GM06990 (cell line): ENCODE data around the gene KCNS3.

Source experiments
- DNase-seq: peaks from one replicate; pipeline ENCODE4 v3.0.0-alpha.2; 2011; ENCODE audit not compliant: insufficient read length; ENCODE audit errors: extremely low read depth
- H3K27me3 ChIP-seq: replicated peaks from 2 replicates; pipeline ENCODE4 v1.6.0; 2011; ENCODE audit warnings: low read length; ENCODE audit not compliant: control insufficient read depth, insufficient read depth
- H3K36me3 ChIP-seq: 2 replicates; pipeline ENCODE4 v1.5.1; 2011; ENCODE audit warnings: low read length; ENCODE audit not compliant: control insufficient read depth, insufficient read depth
- H3K4me3 ChIP-seq: replicated peaks from 2 replicates; pipeline ENCODE4 v1.5.1; 2011; ENCODE audit warnings: low read depth, mild to moderate bottlenecking, control low read depth, low read length
- TF ChIP-seq, protein P1 (sequence below): IDR thresholded peaks from 2 replicates; pipeline ENCODE4 v1.5.1; 2011; ENCODE audit warnings: low read length, control low read depth, mild to moderate bottlenecking, inconsistent platforms; ENCODE audit not compliant: insufficient read depth, poor library complexity, severe bottlenecking

The KCNS3 gene

DNA sequence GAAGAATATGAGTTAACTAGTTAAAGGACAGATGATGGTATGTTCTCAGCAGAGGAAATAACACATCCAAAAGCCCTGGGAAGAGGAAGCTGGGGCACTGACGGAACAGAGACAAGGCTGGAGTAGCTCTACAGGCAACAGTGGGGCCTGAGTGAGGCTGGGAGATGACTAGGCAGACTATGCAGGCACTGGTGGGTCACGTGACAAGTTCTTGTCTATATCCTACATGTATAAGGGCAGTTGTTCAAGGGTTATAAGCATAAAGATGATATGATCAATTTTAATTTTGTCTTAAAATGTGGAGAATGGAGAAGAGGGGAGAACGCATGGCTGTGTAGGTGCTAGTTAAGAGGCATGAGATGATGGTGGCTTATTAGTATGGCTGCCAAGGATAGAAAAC is 68.6 kb downstream of the KCNS3 start:
- TF ChIP-seq, protein P1, sequence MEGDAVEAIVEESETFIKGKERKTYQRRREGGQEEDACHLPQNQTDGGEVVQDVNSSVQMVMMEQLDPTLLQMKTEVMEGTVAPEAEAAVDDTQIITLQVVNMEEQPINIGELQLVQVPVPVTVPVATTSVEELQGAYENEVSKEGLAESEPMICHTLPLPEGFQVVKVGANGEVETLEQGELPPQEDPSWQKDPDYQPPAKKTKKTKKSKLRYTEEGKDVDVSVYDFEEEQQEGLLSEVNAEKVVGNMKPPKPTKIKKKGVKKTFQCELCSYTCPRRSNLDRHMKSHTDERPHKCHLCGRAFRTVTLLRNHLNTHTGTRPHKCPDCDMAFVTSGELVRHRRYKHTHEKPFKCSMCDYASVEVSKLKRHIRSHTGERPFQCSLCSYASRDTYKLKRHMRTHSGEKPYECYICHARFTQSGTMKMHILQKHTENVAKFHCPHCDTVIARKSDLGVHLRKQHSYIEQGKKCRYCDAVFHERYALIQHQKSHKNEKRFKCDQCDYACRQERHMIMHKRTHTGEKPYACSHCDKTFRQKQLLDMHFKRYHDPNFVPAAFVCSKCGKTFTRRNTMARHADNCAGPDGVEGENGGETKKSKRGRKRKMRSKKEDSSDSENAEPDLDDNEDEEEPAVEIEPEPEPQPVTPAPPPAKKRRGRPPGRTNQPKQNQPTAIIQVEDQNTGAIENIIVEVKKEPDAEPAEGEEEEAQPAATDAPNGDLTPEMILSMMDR = no peak
- no peak for DNase-seq
- Histone ChIP-seq H3K27me3 (no peaks in the 10 kb centered on the region), H3K4me3 (no peak overlapping the region), H3K36me3 (no peaks in the 10 kb centered on the region)

DNA sequence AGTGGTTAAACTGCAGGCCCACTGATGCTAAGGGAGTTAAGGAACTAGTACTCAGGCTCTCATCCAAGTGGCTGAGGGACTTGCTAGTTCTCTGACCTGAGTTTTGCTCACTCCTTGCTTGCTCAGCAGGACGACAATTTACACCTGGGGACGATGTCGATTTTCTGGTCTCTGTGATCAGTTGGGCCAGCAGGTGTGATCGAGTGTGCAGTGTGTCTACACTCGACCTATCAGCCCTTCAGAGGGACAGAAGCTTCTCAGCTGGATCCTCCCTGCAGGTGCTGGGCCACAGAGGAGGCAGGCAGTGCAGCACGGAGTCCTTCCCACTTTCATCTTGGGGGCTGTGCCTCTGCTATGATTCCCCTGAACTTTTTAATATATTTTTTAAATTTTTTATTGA is 71.5 kb downstream of the KCNS3 start:
- Histone ChIP-seq H3K27me3 (no peaks in the 10 kb centered on the region), H3K4me3 (no peak overlapping the region), H3K36me3 (no peaks in the 10 kb centered on the region)
- no peak for DNase-seq
- TF ChIP-seq, protein P1 = no peak

DNA sequence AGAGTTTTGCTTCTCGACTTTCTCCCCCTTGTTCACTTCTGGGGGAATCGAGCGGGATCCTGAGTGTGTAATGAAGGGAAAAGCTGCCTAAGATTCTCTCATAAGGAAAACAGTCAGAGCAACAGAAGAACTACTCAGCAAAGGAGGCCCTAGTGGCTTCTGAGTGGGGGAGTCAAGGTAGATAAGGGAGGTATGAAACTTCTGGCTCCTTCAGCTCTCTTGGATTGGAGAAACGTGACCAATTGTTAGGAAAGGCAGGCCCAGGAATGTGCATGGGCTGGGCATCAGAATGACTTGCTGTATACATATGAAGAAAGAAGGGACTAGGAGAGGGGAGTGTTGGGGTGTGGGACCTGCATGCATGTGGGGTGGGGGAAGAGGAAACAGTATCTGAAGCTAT is 73.1 kb downstream of the KCNS3 start:
- TF ChIP-seq, protein P1 = no peak
- Histone ChIP-seq H3K27me3 (no peaks in the 10 kb centered on the region; the same call in 1 of the 2 replicates), H3K4me3 (no peak overlapping the region), H3K36me3 (no peaks in the 10 kb centered on the region)
- no peak for DNase-seq

DNA sequence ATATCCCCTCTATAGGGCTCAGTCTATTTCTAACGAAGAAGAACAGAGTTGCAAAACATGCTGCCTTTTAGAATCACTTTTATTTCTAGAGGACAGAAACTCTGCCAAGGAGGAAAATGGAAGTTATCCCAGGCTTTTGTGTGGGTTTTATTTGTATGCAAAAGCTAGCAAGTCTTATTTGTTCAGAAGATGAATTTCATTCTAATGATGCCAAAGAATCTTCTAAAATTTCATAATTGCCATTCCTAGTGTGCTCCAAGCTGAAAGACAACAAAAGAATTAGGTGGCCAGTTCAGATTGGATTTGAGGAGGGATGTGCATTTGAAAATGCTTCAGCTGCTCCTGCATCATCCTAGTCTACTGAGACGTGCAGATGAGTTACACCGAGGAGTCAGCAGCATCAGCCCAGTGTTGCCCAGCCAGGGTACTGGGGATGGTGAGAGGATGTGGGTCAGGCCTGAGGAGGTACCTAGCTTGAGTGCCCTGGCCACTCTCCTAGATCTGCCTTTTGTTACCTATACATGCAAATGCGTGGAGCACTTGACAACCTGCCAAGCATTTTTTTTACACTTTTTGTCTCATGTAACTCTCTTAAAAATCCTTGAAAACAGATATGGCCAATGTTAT is 80.1 kb downstream of the KCNS3 start:
- Histone ChIP-seq H3K36me3 (no peaks in the 10 kb centered on the region), H3K4me3 (no peak overlapping the region), H3K27me3 (no peaks in the 10 kb centered on the region; the same call in 1 of the 2 replicates)
- DNase-seq = no peak
- TF ChIP-seq, protein P1 = no peak

DNA sequence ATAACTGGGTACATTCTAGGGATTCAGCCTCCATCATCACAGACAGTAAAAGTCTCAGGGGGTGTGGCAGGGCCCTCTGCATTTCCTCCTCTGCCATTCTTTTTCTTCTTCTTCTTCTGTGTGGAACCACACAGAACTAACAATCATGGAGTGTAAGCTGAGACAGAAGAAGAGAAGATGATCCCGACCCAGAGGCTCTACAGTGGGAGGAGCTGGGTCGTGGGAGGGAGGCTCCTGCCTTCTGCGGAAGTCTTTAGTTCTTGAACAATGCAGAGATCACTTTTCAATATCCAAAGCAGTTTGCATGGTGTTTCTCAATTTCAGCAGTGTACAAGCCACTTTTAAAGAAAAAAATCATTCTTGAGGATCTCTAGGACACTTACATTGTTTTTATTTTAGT is 80.9 kb downstream of the KCNS3 start:
- no peaks in the 10 kb centered on the region for H3K36me3 ChIP-seq
- no peak for DNase-seq
- no peak overlapping the region for H3K4me3 ChIP-seq
- H3K27me3 ChIP-seq = no peaks in the 10 kb centered on the region; the same call in 1 of the 2 replicates
- TF ChIP-seq, protein P1 = no peak

DNA sequence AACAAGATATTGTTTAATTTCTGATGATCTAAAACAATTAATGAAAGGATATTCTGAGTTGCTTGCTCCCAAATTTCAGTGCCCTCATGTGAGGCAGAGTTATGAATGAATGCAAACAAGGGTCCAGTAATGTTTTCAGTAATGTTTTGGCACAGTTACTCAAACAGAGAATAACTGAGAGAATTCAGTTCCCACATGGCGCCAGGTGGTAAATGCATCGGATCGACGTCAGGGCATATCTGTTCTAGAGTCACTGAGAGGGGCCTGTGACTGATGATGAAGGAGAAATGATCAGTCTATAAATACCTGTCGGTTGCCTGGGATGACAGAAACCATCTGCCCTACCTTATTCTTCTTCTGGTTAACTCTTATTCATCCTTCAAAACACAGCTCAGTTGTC is 81.4 kb downstream of the KCNS3 start:
- H3K4me3 ChIP-seq = no peak overlapping the region
- TF ChIP-seq, protein P1 = no peak
- peak; percentile 1 for DNase-seq
- H3K36me3 ChIP-seq = no peaks in the 10 kb centered on the region
- H3K27me3 ChIP-seq = no peaks in the 10 kb centered on the region; the same call in 1 of the 2 replicates
